AG04449 (cell line): ENCODE measurements around the gene STARD7.
"Not testable (repeated sequence)": the region's sequence is repeated elsewhere in the genome, so short reads cannot be mapped to it uniquely, and the experiment has no call there.

Experiments
- CTCF ChIA-PET: fragments of 350-600 bp; formaldehyde crosslinking; extraction: SDS; loops from one replicate; lab custom pipeline; 2021; ENCODE audit warnings: antibody characterized with exemption; lab: Yijun Ruan, JAX
- POLR2A ChIA-PET: fragments of 400-600, 350-600 bp; formaldehyde crosslinking; extraction: SDS; loops from one replicate; lab custom pipeline; 2020; ENCODE audit warnings: antibody characterized with exemption, inconsistent platforms; lab: Yijun Ruan, JAX
- DNase-seq: peaks from one replicate; pipeline ENCODE4 v3.0.0-alpha.2; 2010; ENCODE audit warnings: low read depth, low spot score
- H3K4me3 ChIP-seq: 2 replicates; pipeline ENCODE4 v1.5.1; 2011; ENCODE audit warnings: low read depth, mild to moderate bottlenecking, control low read depth, low read length
- CTCF ChIP-seq: IDR thresholded peaks from one replicate; pipeline ENCODE4 v1.5.1; 2011; ENCODE audit warnings: mild to moderate bottlenecking, moderate library complexity, low read length, control low read depth, inconsistent platforms; ENCODE audit not compliant: insufficient read depth; ENCODE audit errors: missing control alignments

The STARD7 gene

DNA sequence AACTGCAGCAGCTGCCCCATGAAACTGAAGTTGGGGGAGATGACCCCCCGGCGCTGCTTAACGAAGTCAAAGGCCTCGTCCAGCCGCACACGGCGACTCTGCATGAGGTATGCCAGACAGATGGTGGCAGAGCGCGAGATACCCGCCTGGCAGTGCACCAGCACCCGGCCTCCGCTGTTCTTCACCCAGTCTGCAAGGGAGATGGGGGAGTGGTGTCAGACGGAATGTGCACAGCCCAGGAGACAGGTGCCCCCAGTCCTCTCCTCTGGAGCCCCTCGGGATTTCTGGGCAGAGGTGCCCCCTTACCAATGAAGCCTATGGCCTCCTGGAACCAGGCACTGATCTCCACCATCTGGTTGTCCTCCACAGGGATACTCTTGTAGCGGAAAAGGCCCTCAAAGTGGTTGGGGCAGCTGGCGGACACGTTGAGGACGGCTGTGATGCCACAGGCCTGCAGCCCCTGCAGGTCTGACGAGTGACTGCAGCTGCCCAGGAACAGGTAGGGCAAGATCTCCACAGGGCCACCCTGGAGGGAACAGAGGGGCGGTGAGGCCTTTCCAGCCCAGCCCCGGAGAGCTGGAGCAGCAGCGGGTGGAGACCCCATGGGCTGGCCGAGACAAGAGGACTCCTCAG is 64.7 kb downstream of the STARD7 start:
- peak; percentile 5 for TF ChIP-seq CTCF
- no peak for DNase-seq
- peak overlapping the region; percentile 61 for H3K4me3 ChIP-seq
- CTCF ChIA-PET = interaction anchor here (1.2 to 9.0 kb wide), 4 partner anchors 12 to 118 kb away, joined by 3 to 147 read pairs (median 10); no protein-coding TSS in a partner anchor
- POLR2A ChIA-PET = no interaction called here

DNA sequence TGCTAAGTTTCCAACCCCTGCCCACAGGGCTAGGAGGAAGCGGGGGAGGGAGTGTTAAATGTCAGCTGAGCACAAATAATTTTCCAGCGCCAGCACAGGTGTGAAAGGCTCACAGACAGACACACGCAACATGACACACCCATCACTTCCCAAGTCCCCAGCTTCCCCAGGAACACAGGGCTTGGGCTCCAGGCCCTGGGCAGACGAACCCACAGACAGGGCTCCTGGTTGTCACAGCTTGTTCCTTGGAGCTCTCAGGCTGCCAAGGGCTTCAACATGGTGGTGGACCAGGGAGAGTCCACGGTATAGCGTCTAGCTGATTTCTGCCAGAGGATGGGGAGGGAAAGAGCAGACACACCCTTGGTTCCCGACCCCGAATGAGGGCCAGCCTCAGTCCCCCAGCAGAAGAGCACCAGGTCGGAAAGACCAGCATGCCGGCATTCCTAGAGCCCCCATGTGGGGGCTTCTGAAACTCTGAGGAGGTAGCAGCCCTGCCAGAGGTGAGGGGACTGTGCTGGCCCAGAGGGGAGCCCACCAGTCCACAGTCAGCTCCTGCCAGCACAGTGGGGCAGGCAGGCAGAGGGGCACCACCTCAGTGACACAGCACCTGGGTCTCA is 65.3 kb downstream of the STARD7 start:
- ChIA-PET POLR2A (no interaction called here), CTCF (interaction anchor here (1.1 to 9.0 kb wide), 4 partner anchors 27 to 130 kb away, joined by 3 to 147 read pairs (median 12); partner anchors contain the start of gene ADRA2B)
- no peak overlapping the region for H3K4me3 ChIP-seq
- no peak for DNase-seq
- no peak for TF ChIP-seq CTCF

DNA sequence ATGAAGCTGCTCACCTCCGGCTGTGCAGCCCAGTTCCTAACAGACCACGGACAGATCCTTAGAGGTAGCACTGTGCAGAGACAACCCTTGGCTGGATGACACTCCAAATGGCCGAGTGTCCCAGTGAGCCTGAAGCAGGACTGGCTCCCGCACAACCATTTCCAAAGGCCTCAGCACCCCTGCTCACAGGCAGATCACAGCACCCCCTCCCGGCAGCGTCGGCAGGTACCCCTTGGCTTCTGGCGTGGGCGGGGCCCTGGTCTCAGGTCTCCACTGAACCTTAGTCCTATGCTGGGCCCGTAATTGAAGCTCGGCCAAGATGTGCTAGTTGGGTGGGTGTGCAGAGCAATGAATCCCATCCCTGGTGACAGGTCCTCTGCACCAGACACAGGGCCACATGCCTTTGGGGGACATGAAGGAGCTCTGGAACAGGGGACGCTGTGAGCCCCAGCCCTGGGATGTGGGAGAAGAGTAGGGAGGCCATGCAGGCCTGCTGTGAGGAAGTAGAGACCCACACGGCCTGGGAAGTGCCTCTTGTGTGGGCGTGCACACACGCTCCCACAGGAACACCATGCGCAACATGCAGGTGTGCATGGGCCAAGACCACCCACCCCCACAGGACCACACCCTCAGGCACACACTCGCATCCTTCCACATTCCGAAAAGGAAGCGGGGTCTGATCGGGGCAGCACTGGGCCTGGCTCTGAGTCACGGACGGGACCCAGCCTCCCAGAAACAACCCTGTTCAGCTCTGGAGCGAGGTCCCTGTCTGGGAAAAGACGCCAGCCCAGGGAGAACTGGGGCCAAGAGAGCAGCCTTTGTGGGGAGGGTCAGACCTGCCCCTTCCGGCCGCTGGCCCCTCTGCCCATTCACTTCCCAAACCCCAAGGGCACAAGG is 66.2 kb downstream of the STARD7 start:
- CTCF ChIA-PET = interaction anchor here (1.1 to 9.0 kb wide), 7 partner anchors 9 to 150 kb away, joined by 3 to 228 read pairs (median 3); partner anchors contain the start of gene ADRA2B
- POLR2A ChIA-PET = no interaction called here
- TF ChIP-seq CTCF = no peak
- H3K4me3 ChIP-seq = no peak overlapping the region
- DNase-seq = no peak

- DNase-seq, H3K4me3 ChIP-seq, POLR2A ChIA-PET: not testable (repeated sequence)
- CTCF ChIA-PET = interaction anchor here (1.1 to 9.0 kb wide), 9 partner anchors 8 to 149 kb away, joined by 3 to 228 read pairs (median 4); partner anchors contain the start of gene ADRA2B
Observed at GRCh38 chr2:96141624-96141967, 67.0 kb downstream of the STARD7 start.

DNA sequence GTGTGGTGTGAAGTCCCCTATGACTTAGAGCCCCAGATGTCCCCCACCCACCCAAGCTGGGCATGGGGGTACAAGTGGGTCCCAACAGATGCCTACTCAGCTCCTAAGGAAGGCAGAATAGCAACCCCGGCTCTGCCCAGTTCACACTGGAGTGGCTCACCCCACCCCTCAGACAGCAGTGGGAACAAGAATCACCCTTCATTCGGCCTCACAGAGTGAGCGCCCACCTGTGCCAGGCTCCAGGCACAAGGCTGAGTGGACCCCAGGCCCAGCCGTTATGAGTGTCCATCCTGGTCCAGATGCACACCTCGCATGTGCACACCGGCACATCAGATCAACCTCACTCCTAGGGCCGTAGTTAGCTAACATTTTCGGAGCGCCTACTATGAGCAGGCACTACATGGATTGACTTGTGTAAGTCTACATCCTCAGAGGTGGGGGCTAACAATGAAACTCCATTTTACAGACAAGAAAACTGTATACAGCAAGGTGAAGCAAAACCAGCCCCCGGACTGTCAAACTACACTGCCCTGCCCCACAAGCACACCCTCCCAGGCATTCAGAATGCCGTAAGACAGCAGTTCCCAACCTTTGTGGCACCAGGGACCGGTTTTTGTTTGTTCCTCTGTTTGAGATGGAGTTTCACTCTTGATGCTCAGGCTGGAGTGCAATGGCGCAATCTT is 67.5 kb downstream of the STARD7 start:
- H3K4me3 ChIP-seq = no peak overlapping the region
- ChIA-PET POLR2A (no interaction called here), CTCF (interaction anchor here (0.8 to 9.0 kb wide), 12 partner anchors 10 to 368 kb away, joined by 3 to 228 read pairs (median 4); partner anchors contain the start of gene ADRA2B)
- no peak for TF ChIP-seq CTCF
- DNase-seq = no peak

DNA sequence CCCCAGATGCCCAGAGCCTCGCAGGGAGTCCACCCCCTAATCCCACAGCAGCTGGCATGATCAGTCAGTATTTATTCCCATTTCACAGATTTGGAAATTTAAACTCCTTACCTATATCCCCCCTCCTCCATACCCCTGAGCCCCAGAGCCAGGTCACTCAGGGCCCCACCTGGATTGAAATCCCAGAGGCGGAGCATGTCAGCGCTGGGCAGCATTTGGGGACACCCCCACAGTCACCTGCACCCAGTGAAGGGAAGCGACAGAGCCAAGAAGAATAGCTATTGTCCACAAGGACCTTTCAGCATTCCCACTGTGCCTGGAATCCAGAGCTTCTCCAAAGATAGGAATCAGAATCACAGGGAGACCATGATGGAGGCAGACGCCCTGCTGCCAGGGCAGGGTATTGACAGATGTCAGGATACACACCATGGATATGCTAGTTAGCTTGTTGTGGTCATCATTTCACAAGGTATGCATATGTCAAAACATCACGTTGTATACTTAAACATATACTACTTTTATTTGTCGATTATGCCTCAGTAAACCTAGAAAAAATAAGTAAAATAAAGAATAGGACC is 69.4 kb downstream of the STARD7 start:
- no peak for TF ChIP-seq CTCF
- CTCF ChIA-PET = interaction anchor here (0.5 to 9.0 kb wide), 31 partner anchors 9 to 395 kb away, joined by 3 to 228 read pairs (median 4); partner anchors contain the start of genes ADRA2B and STARD7
- POLR2A ChIA-PET = interaction anchor here (0.7 to 0.8 kb wide), 2 partner anchors 35 to 123 kb away, joined by 3 read pairs; no protein-coding TSS in a partner anchor
- no peak for DNase-seq
- no peak overlapping the region for H3K4me3 ChIP-seq
